IMR-90 (cell line): Measurements from ENCODE around the gene ARHGEF26. TPM values are rescaled to one million over a fixed set of nuclear protein-coding genes. Genes with fewer than 3 reads are reported as not detected.

ENCODE experiments used
- ATAC-seq: fragments of 200-7000 bp; cut with Tn5 transposase; 2 replicates; pipeline ENCODE4 v1.9.1; 2020; ENCODE audit warnings: low read depth, mild to moderate bottlenecking, moderate library complexity
- BruUV-seq: library from RNA; stranded (reverse); fragments of 400-500 nt; replicated peaks from 2 replicates; lab custom pipeline; 2021; lab: Mats Ljungman, UMichigan
- CTCF ChIA-PET: fragments of 300-600 bp; formaldehyde crosslinking; extraction: SDS; loops from one replicate; lab custom pipeline; 2021; ENCODE audit warnings: antibody characterized with exemption; lab: Yijun Ruan, JAX
- POLR2A ChIA-PET: fragments of 300-600 bp; sonication (Branson Sonifier 250); formaldehyde crosslinking; loops from one replicate; lab custom pipeline; 2022; ENCODE audit warnings: antibody characterized with exemption; ENCODE audit not compliant: unreplicated experiment; lab: Charles Lee
- DNase-seq: peaks from one replicate; pipeline ENCODE4 v3.0.0; 2013
- H2AFZ ChIP-seq: replicated peaks from 2 replicates; pipeline ENCODE3; 2013; ENCODE audit warnings: low read length, mild to moderate bottlenecking; ENCODE audit not compliant: poor library complexity
- H2AK5ac ChIP-seq: 2 replicates; pipeline ENCODE4 v1.6.1; 2013; ENCODE audit warnings: low read depth, low read length, inconsistent platforms
- H2AK9ac ChIP-seq: replicated peaks from 2 replicates; pipeline ENCODE3; 2013; ENCODE audit warnings: mild to moderate bottlenecking, low read depth, low read length, moderate library complexity; ENCODE audit not compliant: poor library complexity
- H2BK120ac ChIP-seq: 2 replicates; pipeline ENCODE4 v1.6.1; 2013; ENCODE audit warnings: low read depth, low read length, inconsistent platforms
- H2BK15ac ChIP-seq: 3 replicates; pipeline ENCODE4 v1.6.1; 2013; ENCODE audit warnings: low read depth, low read length, inconsistent platforms
- H2BK20ac ChIP-seq: 2 replicates; pipeline ENCODE4 v1.6.1; 2013; ENCODE audit warnings: low read depth, mild to moderate bottlenecking, inconsistent platforms, low read length, moderate library complexity
- H2BK5ac ChIP-seq: 2 replicates; pipeline ENCODE4 v1.6.1; 2013; ENCODE audit warnings: mild to moderate bottlenecking, low read depth, low read length, inconsistent platforms; ENCODE audit not compliant: poor library complexity, severe bottlenecking
- H3K14ac ChIP-seq: replicated peaks from 2 replicates; pipeline ENCODE4 v1.6.1; 2013; ENCODE audit warnings: low read depth, low read length, inconsistent platforms
- H3K18ac ChIP-seq: 2 replicates; pipeline ENCODE4 v1.6.1; 2013; ENCODE audit warnings: low read depth, low read length, control low read depth
- H3K23ac ChIP-seq: 2 replicates; pipeline ENCODE4 v1.6.1; 2013; ENCODE audit warnings: low read depth, low read length, inconsistent platforms
- H3K27ac ChIP-seq: 2 replicates; pipeline ENCODE4 v1.5.1; 2013; ENCODE audit warnings: mild to moderate bottlenecking, control low read depth, low read length; ENCODE audit not compliant: insufficient read depth
- H3K27me3 ChIP-seq: 2 replicates; pipeline ENCODE4 v1.6.1; 2013; ENCODE audit warnings: low read length; ENCODE audit not compliant: control insufficient read depth, insufficient read depth
- H3K36me3 ChIP-seq: 2 replicates; pipeline ENCODE4 v1.6.1; 2013; ENCODE audit warnings: low read length, mixed read lengths; ENCODE audit not compliant: control insufficient read depth, insufficient read depth
- H3K4ac ChIP-seq: 2 replicates; pipeline ENCODE4 v1.6.1; 2013; ENCODE audit warnings: low read depth, low read length, inconsistent platforms
- H3K4me1 ChIP-seq: 2 replicates; pipeline ENCODE4 v1.6.1; 2013; ENCODE audit warnings: low read length, mixed read lengths; ENCODE audit not compliant: control insufficient read depth, insufficient read depth
- H3K4me2 ChIP-seq: 2 replicates; pipeline ENCODE4 v1.6.1; 2013; ENCODE audit warnings: low read depth, mild to moderate bottlenecking, control low read depth, low read length, moderate library complexity
- H3K4me3 ChIP-seq: 2 replicates; pipeline ENCODE4 v1.5.1; 2013; ENCODE audit warnings: low read depth, mild to moderate bottlenecking, control low read depth, low read length, moderate library complexity; ENCODE audit not compliant: insufficient read depth
- H3K56ac ChIP-seq: 2 replicates; pipeline ENCODE4 v1.6.1; 2013; ENCODE audit warnings: low read length, inconsistent platforms; ENCODE audit not compliant: insufficient read depth; ENCODE audit errors: extremely low read depth
- H3K79me1 ChIP-seq, 2 experiments: 2 replicates each; pipeline ENCODE4 v1.6.1; 2013; ENCODE audit warnings: low read length in 2 of 2, inconsistent platforms in 1 of 2, low read depth in 1 of 2
- H3K9ac ChIP-seq: 2 replicates; pipeline ENCODE4 v1.6.1; 2013; ENCODE audit warnings: low read depth, low read length, control low read depth
- H3K9me1 ChIP-seq: 2 replicates; pipeline ENCODE4 v1.6.1; 2013; ENCODE audit warnings: low read length, inconsistent platforms; ENCODE audit not compliant: insufficient read depth
- H3K9me3 ChIP-seq: 2 replicates; pipeline ENCODE4 v1.6.1; 2013; ENCODE audit warnings: low read length; ENCODE audit not compliant: control insufficient read depth, insufficient read depth
- H4K20me1 ChIP-seq: 2 replicates; pipeline ENCODE4 v1.6.1; 2013; ENCODE audit warnings: low read length, inconsistent platforms; ENCODE audit not compliant: insufficient read depth
- H4K5ac ChIP-seq: 2 replicates; pipeline ENCODE4 v1.6.1; 2013; ENCODE audit warnings: mild to moderate bottlenecking, low read depth, low read length, control low read depth
- H4K8ac ChIP-seq, 2 experiments: 2 replicates each; pipeline ENCODE4 v1.6.1; 2013; ENCODE audit warnings: low read depth in 2 of 2, low read length in 2 of 2, control low read depth in 1 of 2, inconsistent platforms in 1 of 2
- H4K91ac ChIP-seq: 2 replicates; pipeline ENCODE4 v1.6.1; 2013; ENCODE audit warnings: low read depth, low read length, inconsistent platforms; ENCODE audit not compliant: insufficient read depth
- CHD1 ChIP-seq: IDR thresholded peaks from 2 replicates; pipeline ENCODE4 v1.6.1; 2012; ENCODE audit warnings: low read depth, low read length, improper control_type of control experiment
- FOS ChIP-seq: fragments of 150-350 bp; IDR thresholded peaks from 2 replicates; pipeline ENCODE4 v1.6.1; 2016; ENCODE audit warnings: low read depth, low read length
- MAFK ChIP-seq: IDR thresholded peaks from 2 replicates; pipeline ENCODE4 v1.6.1; 2012; ENCODE audit warnings: low read depth, low read length, improper control_type of control experiment
- MAZ ChIP-seq: IDR thresholded peaks from 2 replicates; pipeline ENCODE4 v1.6.1; 2012; ENCODE audit warnings: low read depth, mild to moderate bottlenecking, low read length, improper control_type of control experiment, moderate library complexity, borderline replicate concordance
- MXI1 ChIP-seq: IDR thresholded peaks from 2 replicates; pipeline ENCODE4 v1.6.1; 2012; ENCODE audit warnings: low read depth, mild to moderate bottlenecking, low read length, moderate library complexity, borderline replicate concordance
- NFE2L2 ChIP-seq: fragments of 150-350 bp; IDR thresholded peaks from 2 replicates; pipeline ENCODE4 v1.6.1; 2016; ENCODE audit warnings: low read depth, mild to moderate bottlenecking, low read length
- POLR2A ChIP-seq: IDR thresholded peaks from 2 replicates; pipeline ENCODE4 v1.6.1; 2012; ENCODE audit warnings: mild to moderate bottlenecking, low read depth, low read length
- RAD21 ChIP-seq: IDR thresholded peaks from 2 replicates; pipeline ENCODE4 v1.6.1; 2012; ENCODE audit warnings: low read length, improper control_type of control experiment
- RCOR1 ChIP-seq: IDR thresholded peaks from 2 replicates; pipeline ENCODE4 v1.6.1; 2012; ENCODE audit warnings: mild to moderate bottlenecking, low read length, improper control_type of control experiment; ENCODE audit not compliant: insufficient replicate concordance
- RFX5 ChIP-seq: IDR thresholded peaks from 2 replicates; pipeline ENCODE4 v1.8.0; 2012; ENCODE audit warnings: low read depth, mild to moderate bottlenecking, low read length, moderate library complexity
- USF2 ChIP-seq: fragments of 150-350 bp; IDR thresholded peaks from 2 replicates; pipeline ENCODE4 v1.6.1; 2017; ENCODE audit warnings: mild to moderate bottlenecking, antibody characterized with exemption, low read length, low read depth
- whole genome bisulfite sequencing, 2 experiments: methylation state at CpG; one replicate each; pipeline versions ENCODE4 v1.1.5 to v1.1.7; 2013; ENCODE audit warnings: missing lambda C conversion rate in 2 of 2; ENCODE audit not compliant: insufficient read length in 1 of 2; ENCODE audit errors: extremely low coverage in 2 of 2; 5-methylcytosine and 5-hydroxymethylcytosine counted together
- dilution Hi-C: fragments of 300-500 bp; cut with HindIII; formaldehyde crosslinking; loops from one replicate; pipeline ENCODE4 v1.14.3; 2018; ENCODE audit warnings: low sequenced_read_pairs; ENCODE audit not compliant: unreplicated experiment
- in situ Hi-C: fragments of 300-500 bp; cut with MboI; formaldehyde crosslinking; loops from 3 replicates; pipeline ENCODE4 v1.14.3; 2019; ENCODE audit warnings: low sequenced_read_pairs, inconsistent platforms, mixed read lengths
- intact Hi-C: fragments of 100-400 bp; cut with micrococcal nuclease; formaldehyde crosslinking; loops from 2 replicates; pipeline ENCODE4 v1.10.0; 2022
- polyA plus RNA-seq, 3 experiments: library from polyadenylated mRNA; depleted of rRNA; stranded (reverse); fragments of >200 nt; gene quantifications; 2 replicates each; pipeline ENCODE4 v1.2.3, GENCODE V29; 2012; ENCODE audit warnings: low replicate concordance in 1 of 3
- total RNA-seq: library from RNA; depleted of rRNA; stranded (reverse); fragments of >200 nt; gene quantifications from 2 replicates; pipeline ENCODE4 v1.2.3, GENCODE V29; 2012
- TF ChIP-seq, protein P1 (sequence below): conservative IDR thresholded peaks from 2 replicates; pipeline ENCODE4 v1.5.1; 2012; ENCODE audit warnings: mild to moderate bottlenecking, low read depth, low read length, improper control_type of control experiment
- TF ChIP-seq, protein P2 (sequence below): fragments of 150-350 bp; IDR thresholded peaks from 2 replicates; pipeline ENCODE4 v1.6.1; 2016; ENCODE audit warnings: low read depth, mild to moderate bottlenecking, low read length, moderate library complexity, borderline replicate concordance

ARHGEF26 gene
- total and polyA plus RNA-seq, 2 of the 4 experiments (the other 2 are of a cell fraction): 2.0 to 2.3 TPM

DNA sequence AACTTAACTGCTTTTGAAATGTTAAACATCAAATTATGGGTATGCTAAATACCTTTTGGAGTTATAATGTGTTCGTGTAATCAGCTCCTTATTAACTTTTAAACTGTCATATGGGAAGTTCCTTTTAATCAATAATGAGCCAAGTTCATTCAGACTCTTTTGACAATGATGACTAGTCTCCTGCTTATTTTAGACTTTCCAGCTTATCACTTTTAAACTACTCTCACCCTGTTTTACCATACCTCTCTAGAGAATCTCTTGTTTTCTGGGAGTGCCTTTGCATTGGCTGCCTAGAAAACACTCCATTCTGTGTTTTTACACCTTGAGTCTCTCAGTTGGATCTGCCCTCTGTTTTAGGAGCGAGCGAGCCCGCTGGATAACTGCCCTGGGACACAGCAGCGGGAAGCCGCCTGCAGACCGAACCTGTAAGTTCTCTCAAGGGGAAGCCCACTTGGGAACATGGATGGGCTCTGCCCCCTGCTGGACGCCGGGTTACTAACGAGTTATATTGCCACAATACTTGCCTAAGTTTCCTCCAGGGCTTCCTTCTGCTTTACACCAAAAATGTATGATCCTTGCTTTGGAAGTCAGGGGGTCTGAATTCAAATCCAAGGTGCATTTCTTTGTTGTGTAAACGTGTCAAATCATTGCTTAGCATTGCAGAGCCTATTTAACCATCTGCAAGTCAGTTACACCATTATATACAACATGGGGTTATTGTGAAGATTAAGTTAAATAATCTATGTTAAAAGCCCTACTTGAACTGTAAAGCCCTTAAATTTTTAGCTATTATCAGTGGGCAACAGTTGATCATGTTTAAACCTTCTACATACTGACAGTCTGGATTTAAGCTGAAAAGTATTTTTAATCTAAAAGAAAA lies 131.8 kb downstream of the ARHGEF26 start (continued):
- TF ChIP-seq MAZ (no peak), MXI1 (no peak)

DNA sequence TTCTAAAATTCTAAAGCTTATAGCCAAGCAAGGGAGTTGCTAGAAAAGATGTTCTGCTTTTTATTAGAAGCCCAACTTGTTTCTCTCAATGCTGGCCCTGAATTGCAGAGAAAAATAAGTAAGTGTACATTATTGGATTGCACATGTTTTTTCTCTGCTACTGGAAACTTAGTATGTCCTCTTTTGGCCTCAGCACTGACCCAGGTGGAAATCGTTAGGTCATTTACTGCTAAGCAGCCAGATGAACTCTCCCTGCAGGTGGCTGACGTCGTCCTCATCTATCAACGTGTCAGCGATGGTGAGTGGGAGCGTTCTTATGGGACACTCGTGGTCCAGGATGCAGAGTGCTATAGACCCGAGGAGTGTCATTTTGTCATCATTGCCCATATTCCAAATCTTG lies 133.3 kb downstream of the ARHGEF26 start:
- no peaks in the 10 kb centered on the region for H4K20me1 ChIP-seq
- H4K5ac ChIP-seq: no peak overlapping the region
- dilution Hi-C loops (no loop called here), intact Hi-C loops (no loop called here), in situ Hi-C loops (loop anchor here (5.0 kb wide), 1 partner anchor 157 kb away; no protein-coding TSS in a partner anchor)
- no TSS peak for BruUV-seq
- H2AFZ ChIP-seq: no peak overlapping the region
- H3K9ac ChIP-seq: no peak overlapping the region
- no peak overlapping the region for H3K14ac ChIP-seq
- H2BK20ac ChIP-seq: no peak overlapping the region
- no peak overlapping the region for H3K56ac ChIP-seq
- H2BK15ac ChIP-seq: no peak overlapping the region
- H3K79me1 ChIP-seq: no peaks in the 10 kb centered on the region
- H3K4me1 ChIP-seq: no peaks in the 10 kb centered on the region
- no peak overlapping the region for H2AK5ac ChIP-seq
- H3K9me1 ChIP-seq: no peaks in the 10 kb centered on the region
- DNase-seq: no peak
- ATAC-seq: no peak
- no peak overlapping the region for H3K4me3 ChIP-seq
- H4K91ac ChIP-seq: no peak overlapping the region
- CTCF ChIA-PET: interaction anchor here (1.2 to 1.3 kb wide), 2 partner anchors 23 to 156 kb away, joined by 3 to 7 read pairs; no protein-coding TSS in a partner anchor
- peaks cover 14% of the 10 kb centered on the region for H3K36me3 ChIP-seq
- H4K8ac ChIP-seq: no peak overlapping the region
- POLR2A ChIA-PET: no interaction called here
- no peak overlapping the region for H3K18ac ChIP-seq
- no peak overlapping the region for H2BK5ac ChIP-seq
- no peak overlapping the region for H2AK9ac ChIP-seq
- no peak overlapping the region for H2BK120ac ChIP-seq
- no peaks in the 10 kb centered on the region for H3K27me3 ChIP-seq
- H3K4ac ChIP-seq: no peak overlapping the region
- H3K9me3 ChIP-seq: no peaks in the 10 kb centered on the region
- H3K27ac ChIP-seq: no peak overlapping the region
- WGBS, 2 experiments: no CpG with 5 or more reads among the region's 8 CpGs
- H3K23ac ChIP-seq: no peak overlapping the region
- no peak overlapping the region for H3K4me2 ChIP-seq
- TF ChIP-seq MAFK: no peak
- TF ChIP-seq NFE2L2: no peak
- TF ChIP-seq USF2: no peak
- no peak for TF ChIP-seq MAZ
- TF ChIP-seq RCOR1: no peak
- TF ChIP-seq RAD21: no peak
- no peak for TF ChIP-seq CHD1
- TF ChIP-seq, protein P1, sequence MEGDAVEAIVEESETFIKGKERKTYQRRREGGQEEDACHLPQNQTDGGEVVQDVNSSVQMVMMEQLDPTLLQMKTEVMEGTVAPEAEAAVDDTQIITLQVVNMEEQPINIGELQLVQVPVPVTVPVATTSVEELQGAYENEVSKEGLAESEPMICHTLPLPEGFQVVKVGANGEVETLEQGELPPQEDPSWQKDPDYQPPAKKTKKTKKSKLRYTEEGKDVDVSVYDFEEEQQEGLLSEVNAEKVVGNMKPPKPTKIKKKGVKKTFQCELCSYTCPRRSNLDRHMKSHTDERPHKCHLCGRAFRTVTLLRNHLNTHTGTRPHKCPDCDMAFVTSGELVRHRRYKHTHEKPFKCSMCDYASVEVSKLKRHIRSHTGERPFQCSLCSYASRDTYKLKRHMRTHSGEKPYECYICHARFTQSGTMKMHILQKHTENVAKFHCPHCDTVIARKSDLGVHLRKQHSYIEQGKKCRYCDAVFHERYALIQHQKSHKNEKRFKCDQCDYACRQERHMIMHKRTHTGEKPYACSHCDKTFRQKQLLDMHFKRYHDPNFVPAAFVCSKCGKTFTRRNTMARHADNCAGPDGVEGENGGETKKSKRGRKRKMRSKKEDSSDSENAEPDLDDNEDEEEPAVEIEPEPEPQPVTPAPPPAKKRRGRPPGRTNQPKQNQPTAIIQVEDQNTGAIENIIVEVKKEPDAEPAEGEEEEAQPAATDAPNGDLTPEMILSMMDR: no peak
- TF ChIP-seq RFX5: no peak
- no peak for TF ChIP-seq POLR2A
- TF ChIP-seq FOS: no peak
- TF ChIP-seq, protein P2, sequence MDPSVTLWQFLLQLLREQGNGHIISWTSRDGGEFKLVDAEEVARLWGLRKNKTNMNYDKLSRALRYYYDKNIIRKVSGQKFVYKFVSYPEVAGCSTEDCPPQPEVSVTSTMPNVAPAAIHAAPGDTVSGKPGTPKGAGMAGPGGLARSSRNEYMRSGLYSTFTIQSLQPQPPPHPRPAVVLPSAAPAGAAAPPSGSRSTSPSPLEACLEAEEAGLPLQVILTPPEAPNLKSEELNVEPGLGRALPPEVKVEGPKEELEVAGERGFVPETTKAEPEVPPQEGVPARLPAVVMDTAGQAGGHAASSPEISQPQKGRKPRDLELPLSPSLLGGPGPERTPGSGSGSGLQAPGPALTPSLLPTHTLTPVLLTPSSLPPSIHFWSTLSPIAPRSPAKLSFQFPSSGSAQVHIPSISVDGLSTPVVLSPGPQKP: no peak
